Tibial artery (tissue), 4 donors: ENCODE results near the gene EMC6.

ENCODE experiments used
- DNase-seq, 2 donors: peaks; one replicate each; pipeline ENCODE4 v3.0.0-alpha.2; 2019
- H3K27ac ChIP-seq, 2 donors: fragments of 200-600 bp; sonication (generic) in 1 of 2; 1 replicate in 1 of 2; 2 replicates in 1 of 2; pipeline ENCODE4 v1.5.1; 2018 to 2019; ENCODE audit warnings: mild to moderate bottlenecking in 1 of 2
- H3K27me3 ChIP-seq, 2 donors: fragments of 200-600 bp; sonication (generic) in 1 of 2; one replicate each; pipeline versions ENCODE4 v1.5.1 to v1.6.0; 2016 to 2019
- H3K36me3 ChIP-seq, 3 donors: fragments of 200-600 bp; sonication (generic) in 2 of 3; one replicate each; pipeline ENCODE4 v1.5.1; 2016 to 2019; ENCODE audit warnings: mild to moderate bottlenecking in 2 of 3
- H3K4me1 ChIP-seq, 4 donors: fragments of 200-600 bp; sonication (generic) in 2 of 4; 1 replicate in 3 of 4; 2 replicates in 1 of 4; pipeline ENCODE4 v1.5.1; 2016 to 2019
- H3K4me3 ChIP-seq, 2 donors: fragments of 200-600 bp; sonication (generic) in 1 of 2; 1 replicate in 1 of 2; 2 replicates in 1 of 2; pipeline ENCODE4 v1.5.1; 2018 to 2019; ENCODE audit warnings: mild to moderate bottlenecking in 2 of 2
- H3K9me3 ChIP-seq, 3 donors: fragments of 200-600 bp; sonication (generic) in 1 of 3; one replicate each; pipeline ENCODE4 v1.5.1; 2016 to 2019
- intact Hi-C: fragments of 100-400 bp; cut with DNase I; formaldehyde crosslinking; loops from one replicate; pipeline ENCODE4 v1.15.0; 2023; ENCODE audit warnings: low total_unique reads
- TF ChIP-seq, protein P1 (sequence below), 2 experiments: fragments of 200-600 bp in 1 of 2; fragments of 450-650 bp in 1 of 2; IDR thresholded peaks; one replicate each; pipeline ENCODE4 v1.5.1; 2017 to 2019; ENCODE audit warnings: antibody characterized with exemption in 2 of 2, mild to moderate bottlenecking in 1 of 2, moderate library complexity in 1 of 2

Gene EMC6

DNA sequence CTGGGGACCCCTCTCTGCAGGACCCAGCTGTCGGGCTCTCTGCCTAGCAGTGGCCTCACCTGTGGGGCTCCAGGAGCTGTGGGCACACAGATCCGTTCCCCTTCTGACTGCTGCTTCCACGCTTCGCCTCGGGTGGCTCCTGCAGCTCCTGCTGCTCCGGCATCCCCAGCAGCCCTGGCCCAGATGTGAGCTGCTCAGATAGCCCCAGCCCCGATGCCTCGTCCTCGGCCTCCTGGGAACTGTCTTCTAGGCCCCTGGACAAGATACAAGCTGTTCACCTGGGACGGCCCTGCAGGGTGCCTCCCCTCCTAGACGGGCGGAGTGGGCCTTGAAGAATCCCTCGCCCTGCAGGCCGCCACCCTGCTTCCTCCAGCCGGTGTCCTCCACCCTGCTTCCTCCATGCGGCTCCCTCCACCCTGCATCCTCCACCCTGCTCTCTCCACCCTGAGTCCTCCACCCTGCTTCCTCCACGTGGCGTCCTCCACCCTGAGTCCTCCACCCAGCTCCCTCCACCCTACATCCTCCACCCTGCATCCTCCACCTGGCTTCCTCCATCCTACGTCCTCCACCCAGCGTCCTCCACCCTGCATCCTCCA is 11.0 kb downstream of the EMC6 start:
- Histone ChIP-seq H3K4me1 (no peaks in the 10 kb centered on the region), H3K27ac (no peak overlapping the region), H3K9me3 (no peaks in the 10 kb centered on the region), H3K4me3 (no peak overlapping the region), H3K36me3 (no peaks in the 10 kb centered on the region), H3K27me3 (peaks cover 0 to 48% of the 10 kb centered on the region in 2 donors)
- TF ChIP-seq, protein P1, sequence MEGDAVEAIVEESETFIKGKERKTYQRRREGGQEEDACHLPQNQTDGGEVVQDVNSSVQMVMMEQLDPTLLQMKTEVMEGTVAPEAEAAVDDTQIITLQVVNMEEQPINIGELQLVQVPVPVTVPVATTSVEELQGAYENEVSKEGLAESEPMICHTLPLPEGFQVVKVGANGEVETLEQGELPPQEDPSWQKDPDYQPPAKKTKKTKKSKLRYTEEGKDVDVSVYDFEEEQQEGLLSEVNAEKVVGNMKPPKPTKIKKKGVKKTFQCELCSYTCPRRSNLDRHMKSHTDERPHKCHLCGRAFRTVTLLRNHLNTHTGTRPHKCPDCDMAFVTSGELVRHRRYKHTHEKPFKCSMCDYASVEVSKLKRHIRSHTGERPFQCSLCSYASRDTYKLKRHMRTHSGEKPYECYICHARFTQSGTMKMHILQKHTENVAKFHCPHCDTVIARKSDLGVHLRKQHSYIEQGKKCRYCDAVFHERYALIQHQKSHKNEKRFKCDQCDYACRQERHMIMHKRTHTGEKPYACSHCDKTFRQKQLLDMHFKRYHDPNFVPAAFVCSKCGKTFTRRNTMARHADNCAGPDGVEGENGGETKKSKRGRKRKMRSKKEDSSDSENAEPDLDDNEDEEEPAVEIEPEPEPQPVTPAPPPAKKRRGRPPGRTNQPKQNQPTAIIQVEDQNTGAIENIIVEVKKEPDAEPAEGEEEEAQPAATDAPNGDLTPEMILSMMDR (IDR thresholded peaks at IDR 0.05), result no peak
- intact Hi-C loops, result no loop called here
- no peak for DNase-seq

DNA sequence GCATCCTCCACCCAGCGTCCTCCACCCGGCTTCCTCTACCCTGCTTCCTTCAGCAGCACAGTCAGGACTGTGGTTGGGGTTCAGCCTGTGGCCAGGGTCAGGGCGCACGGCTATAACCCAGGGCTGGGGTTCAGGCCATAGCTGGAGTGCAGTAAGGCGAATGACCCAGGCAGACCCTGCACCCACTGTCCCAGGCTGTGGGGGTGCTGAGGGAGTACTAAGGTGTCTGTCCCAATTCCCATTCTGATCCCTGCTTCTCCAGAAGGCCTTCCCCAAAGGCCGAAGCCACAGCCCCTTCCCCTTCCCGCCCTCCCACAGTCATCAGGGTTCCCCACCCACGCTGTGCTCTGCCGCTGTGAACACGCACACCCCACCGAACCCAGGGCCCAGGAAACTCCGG is 12.4 kb downstream of the EMC6 start:
- peaks cover 0 to 55% of the 10 kb centered on the region in 2 donors for H3K27me3 ChIP-seq
- intact Hi-C loops, result no loop called here

DNA sequence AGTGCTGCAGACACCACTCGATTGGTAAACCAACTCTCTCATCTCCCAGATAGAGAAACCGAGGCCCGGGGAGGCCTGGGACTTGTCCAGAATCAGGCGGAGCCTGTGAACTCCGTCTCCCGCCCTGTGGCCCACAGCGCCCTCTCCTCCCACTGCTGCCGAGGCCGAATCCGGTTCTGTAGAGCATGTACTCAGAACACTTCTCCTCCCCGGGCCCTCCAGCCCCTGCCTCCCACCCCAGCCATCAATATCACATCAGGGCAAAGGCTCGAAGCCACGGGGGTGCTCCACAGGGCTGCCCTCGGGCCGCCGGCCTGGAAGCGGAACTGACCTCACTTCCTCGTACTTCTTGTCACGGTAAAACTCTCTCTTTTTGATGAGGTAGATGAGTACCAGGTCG is 13.0 kb downstream of the EMC6 start:
- Histone ChIP-seq H3K27me3 (peaks cover 0 to 55% of the 10 kb centered on the region in 2 donors), H3K36me3 (no peaks in the 10 kb centered on the region), H3K27ac (no peak overlapping the region), H3K4me1 (no peaks in the 10 kb centered on the region), H3K4me3 (no peak overlapping the region), H3K9me3 (no peaks in the 10 kb centered on the region)
- intact Hi-C loops, result no loop called here
- DNase-seq, result no peak
- TF ChIP-seq, protein P1 (IDR thresholded peaks at IDR 0.05), result no peak

More for the DNA sequence above, 12.4 kb downstream of the EMC6 start:
- Histone ChIP-seq H3K27ac (no peak overlapping the region), H3K4me3 (no peak overlapping the region), H3K36me3 (no peaks in the 10 kb centered on the region), H3K9me3 (no peaks in the 10 kb centered on the region), H3K4me1 (no peaks in the 10 kb centered on the region)
- no peak for DNase-seq
- TF ChIP-seq, protein P1 (IDR thresholded peaks at IDR 0.05), result no peak

DNA sequence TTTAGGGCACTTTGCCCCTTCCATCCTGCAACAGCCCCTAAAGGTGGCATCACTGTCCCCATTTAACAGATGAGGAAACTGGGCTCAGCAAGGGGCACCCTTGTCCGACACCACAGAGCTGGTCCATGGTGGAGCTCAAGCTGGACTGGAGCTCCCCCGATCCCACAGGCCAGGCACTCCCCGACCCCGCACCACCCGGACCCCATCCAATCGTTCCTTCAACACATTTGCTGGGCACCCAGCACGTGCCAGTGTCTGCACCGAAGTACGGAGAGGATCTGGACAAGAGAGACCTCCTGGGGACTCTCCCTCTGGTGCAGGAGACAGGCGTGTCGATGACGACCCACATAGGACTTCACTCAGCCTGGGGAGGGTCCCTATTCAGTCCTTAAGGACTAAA is 13.4 kb downstream of the EMC6 start:
- H3K4me1 ChIP-seq, result no peaks in the 10 kb centered on the region
- H3K27me3 ChIP-seq, result peaks cover 0 to 55% of the 10 kb centered on the region in 2 donors
- no peak overlapping the region for H3K4me3 ChIP-seq
- no peaks in the 10 kb centered on the region for H3K9me3 ChIP-seq
- DNase-seq, result no peak
- TF ChIP-seq, protein P1 (IDR thresholded peaks at IDR 0.05), result no peak
- intact Hi-C loops, result no loop called here
- no peaks in the 10 kb centered on the region for H3K36me3 ChIP-seq
- H3K27ac ChIP-seq, result no peak overlapping the region

DNA sequence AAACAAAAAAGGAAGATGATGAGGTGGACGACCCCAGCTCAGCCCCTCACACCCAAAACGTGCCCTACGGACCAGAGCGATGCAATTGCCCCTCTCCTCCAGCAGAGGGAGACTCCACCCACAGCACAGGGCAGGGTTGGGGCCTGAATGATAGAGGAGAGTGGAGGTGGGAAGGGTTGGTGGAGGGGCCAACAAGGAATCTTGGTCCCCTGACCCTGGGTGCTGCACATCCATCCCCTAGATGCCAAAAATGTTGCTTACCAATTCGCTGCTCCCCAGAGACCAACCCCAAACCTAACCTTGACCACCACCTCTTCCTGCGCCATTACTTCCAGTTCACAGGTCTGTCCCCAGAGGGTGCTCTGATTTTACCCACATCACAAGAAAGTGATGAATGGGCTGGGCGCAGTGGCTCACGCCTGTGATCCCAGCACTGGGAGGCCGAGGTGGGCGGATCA is 14.5 kb downstream of the EMC6 start:
- no peak for DNase-seq
- TF ChIP-seq, protein P1 (IDR thresholded peaks at IDR 0.05), result peak; percentile 65 to 79

More for the DNA sequence above, 14.5 kb downstream of the EMC6 start:
- Histone ChIP-seq H3K27me3 (peaks cover 0 to 55% of the 10 kb centered on the region in 2 donors), H3K4me1 (no peaks in the 10 kb centered on the region), H3K27ac (no peak overlapping the region), H3K9me3 (no peaks in the 10 kb centered on the region), H3K4me3 (no peak overlapping the region), H3K36me3 (no peaks in the 10 kb centered on the region)
- intact Hi-C loops, result no loop called here
